NCI-H187 treated with DMSO at 0.1 percent for 48 hours (cell line): ENCODE measurements around the gene EDAR.

ENCODE experiments used
- DNase-seq: peaks from one replicate; lab custom pipeline; 2025; lab: John Stamatoyannopoulos, UW

EDAR gene

DNA sequence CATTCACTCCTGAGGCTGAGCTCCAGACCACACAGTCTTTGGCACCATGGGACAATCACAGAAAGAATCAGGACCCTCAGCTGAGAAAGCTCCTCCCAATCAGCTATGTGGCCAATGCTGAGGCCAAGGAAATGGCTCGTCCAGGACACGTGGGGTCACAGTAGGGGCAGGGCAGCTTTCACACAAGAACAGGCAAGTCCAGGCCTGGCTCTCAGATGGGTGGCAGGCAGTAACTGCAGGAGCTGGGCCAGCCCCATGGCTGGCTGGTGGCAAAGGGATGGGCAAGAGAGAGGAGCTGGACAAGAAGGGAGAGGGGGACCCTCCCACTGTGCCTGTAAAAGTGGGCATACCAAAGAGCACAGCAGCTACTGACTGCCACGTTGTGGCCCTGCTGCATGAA, 12.2 kb upstream of the EDAR start:
- no peak for DNase-seq

DNA sequence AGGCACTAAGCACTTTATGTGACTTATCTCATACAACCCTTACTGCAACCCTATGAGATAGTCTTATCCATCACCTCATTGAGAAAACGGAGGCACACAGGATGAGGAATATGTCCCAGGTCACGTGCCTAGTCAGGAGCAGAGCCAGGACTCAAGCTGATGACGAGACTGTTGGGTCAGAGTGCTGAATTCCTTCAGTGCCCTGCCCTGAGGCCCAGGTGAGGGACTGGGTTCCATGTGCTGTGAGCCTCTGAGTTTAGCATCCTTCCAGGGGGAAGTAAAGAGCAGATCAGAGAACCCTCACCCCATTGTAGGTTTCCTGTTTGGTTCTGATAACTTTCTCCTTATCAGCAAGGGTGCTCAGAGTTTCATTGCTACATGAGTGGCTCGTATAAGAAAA, 11.7 kb upstream of the EDAR start:
- DNase-seq = no peak

DNA sequence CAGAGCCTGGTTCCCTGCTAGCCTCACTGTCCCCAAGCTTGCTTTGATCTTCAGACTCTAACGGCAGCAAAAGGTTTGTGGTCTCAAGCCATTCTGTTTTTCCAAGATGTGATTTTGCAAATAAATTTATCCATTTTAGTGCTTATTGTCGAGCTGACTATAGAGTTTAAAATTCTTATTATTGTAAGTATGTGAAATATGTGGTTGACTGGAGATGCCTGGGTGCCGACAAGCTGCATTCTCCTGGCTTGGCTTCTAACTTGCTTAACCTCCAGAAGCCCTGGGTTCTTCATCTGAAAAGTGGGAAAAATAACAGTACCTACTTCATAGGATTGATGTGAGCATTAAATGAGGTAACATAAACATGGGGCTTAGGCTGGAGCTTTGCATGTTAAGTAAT, 9.9 kb upstream of the EDAR start:
- DNase-seq = no peak

DNA sequence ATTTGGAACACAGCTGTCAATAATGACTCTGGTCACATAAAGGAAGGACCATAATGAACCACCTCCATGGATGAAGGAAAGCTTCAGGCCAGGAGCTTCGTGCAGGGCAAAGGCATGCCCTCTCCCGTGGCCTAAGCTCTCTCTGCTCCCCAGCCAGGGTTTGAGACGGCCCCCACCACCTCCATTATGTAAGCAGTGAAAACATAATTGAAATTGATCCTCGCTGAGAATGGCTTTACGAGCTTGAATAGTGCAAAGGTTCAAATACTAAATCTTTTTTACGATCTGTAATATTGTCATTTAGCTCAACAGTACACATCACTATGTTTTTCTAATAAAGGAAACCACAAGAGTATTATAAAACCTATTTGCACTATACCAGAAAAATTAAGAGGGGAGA, 5.2 kb upstream of the EDAR start:
- DNase-seq = no peak

DNA sequence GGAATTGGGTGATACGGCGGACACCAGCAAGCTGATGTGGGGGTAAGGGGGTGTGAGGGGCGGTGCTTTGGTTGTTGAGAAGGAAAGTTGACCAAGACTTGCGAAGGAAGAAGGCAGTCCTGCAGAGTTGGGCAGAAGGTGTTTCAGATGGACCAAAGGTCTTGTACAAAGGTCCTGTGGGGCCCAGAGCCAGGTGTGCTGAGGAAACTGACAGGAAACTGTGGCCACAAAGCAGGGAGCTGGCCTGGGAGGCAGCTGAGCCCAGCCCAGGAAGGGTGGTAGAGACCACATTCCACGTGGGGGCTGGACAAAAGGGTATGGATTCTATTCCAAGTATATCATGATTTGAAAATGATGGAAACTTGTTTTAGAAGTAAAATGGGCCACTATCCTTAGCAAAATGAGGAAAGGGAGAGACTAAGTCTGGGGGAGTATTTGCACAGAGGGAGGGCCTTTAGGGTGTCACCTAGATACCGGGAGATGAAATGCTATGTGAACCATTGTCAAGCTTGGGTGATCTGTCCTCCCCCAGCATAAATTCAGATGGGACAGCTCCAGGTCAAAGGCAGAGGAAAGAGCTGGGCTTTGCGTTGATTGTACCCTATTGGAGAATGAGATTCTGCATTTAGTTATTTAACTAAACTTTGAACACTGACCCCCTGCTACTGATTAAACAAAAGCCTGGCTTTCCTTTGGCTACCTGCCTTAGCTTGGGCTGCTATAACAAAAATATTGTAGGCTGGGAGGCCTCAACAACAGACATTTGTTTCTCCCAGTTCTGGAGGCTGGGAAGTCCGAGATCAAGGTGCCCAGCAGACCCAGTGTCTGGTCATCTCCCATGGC, 4.3 kb upstream of the EDAR start:
- DNase-seq = no peak

DNA sequence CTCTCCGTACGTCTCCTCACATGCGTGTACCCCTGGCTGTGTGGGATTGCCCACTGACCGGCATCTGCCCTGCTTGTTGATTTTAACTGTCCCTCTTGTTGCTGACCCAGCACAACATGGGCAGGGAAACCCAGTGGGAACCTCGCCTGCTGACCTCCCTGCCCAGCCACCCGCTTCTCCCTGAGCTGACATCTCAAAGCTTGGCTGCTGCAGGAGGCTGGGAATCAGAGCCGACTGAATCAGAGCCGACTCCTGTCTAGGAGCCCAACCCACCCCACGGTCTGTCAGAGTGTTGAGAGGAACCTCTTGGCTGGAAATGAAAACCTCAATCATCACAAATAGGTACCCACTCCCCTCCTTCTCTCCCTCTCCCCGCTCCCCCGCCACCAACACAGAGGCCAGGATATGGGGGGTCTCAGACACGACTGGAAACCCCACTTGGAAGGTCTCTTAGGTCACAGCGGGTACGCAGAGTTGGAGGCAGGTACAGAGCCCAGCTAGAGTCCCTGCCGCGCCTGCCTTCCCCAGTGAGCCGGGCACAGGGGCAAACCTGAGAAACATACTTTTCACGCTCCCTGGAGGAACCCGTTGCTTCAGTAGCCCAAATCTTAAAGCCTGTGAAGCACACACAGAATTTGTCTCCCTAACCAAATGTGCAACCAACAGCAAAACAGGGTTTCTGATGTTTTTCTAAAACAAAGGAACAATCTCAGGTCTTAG, 784 bp downstream of the EDAR start:
- no peak for DNase-seq

DNA sequence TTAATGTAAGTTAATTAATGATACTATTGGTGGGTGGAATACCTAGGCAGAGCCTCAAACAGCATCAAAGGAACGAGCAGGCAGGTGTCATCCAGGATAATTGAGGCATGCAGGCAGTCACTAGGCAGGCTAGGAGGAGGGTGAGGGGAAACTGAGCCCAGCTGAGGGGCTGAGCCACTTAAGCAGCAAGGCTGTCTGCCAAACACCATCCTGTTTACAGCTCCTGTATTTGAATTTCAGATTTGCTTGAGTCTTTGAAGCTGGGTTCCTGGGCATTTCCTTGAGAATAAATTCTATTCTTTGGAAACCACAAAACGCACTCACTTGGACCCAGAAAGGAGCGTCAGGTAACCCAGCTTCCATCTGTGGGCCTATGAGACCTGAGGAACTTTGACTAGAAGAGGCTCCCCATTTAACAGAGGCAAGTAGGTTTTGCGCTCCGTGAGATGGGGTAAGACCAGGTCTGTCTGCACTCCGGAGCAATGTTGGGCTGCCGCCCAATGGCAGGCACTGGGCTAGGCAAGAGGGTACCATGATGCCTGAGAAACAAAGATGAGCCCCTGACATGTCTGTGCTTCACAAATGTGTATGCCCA, 2.0 kb downstream of the EDAR start:
- DNase-seq = no peak

DNA sequence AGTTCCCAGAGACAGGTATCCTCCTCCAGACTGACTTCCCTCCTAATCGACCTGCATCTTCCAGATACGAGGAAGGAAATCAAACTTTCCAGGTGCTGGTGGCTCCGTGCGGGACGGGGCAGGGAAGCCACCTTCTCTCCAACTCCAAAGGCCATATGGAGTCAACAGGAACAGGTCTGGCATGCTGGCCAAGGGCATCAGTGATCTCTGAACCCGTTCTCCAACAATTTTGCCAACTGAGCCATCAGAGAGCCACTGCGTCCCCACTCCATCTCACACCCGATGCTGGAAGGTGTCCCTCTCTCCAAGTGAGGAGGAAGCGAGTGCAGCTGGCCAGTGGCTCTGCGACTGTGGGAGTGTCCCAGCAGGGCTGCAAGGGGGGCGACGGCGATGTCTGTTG, 5.4 kb downstream of the EDAR start:
- no peak for DNase-seq

DNA sequence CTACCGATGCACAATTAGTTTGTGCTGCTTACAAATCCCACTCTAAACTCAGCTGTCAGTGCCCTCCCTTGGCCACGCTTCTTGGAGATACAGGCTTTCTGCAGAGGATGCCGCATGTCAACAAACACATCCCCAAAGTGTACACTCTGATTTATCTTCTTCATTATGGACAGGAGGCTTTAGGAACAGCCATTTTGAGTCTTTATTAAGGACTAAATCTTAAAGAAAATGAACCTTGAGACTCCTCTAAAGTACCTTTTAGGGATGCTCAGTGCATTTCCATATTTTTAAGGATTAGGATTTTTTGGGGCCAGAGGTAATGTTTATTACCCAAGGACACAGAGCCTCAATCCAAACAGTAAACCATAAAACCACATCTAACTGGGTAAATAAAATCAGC, 6.0 kb downstream of the EDAR start:
- DNase-seq = no peak

DNA sequence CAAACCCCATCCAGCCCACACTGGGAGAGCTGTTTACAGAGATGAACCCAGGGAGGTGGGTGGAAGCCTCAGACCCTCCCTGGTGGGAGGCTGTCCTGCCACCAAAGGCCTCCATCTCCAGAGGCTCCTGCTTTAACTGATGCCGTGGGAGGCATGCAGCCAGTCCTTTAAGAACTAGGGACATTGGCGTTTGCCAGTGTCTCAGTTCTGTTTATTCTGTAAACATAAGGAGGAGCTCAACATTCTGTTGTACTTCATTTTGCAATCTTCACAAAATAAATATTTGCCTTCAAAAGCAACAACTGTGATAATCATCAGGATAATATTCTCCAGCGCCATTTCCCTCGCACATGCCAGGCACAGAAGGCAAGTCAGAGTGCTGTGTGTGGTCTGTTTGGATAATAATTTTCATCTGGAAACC, 6.8 kb downstream of the EDAR start:
- no peak for DNase-seq

DNA sequence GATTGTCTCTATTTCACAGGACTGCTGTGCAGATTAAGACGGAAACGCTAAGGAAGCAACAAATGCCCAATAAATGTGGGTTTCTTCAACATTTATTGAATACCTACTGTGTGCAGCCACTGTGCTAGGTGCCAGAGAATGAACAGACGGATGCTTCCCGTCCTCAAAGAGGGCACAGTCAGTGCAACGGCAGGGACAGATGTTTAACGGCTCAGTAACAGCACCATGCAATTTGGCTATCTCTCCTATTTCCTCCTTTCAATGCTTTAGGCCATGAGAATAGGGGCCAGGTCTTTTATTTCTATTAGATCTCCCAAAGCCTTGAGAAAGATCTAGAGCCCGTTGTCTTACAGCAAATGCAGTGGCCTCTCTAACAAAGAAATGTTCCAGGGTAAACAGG, 7.2 kb downstream of the EDAR start:
- no peak for DNase-seq

DNA sequence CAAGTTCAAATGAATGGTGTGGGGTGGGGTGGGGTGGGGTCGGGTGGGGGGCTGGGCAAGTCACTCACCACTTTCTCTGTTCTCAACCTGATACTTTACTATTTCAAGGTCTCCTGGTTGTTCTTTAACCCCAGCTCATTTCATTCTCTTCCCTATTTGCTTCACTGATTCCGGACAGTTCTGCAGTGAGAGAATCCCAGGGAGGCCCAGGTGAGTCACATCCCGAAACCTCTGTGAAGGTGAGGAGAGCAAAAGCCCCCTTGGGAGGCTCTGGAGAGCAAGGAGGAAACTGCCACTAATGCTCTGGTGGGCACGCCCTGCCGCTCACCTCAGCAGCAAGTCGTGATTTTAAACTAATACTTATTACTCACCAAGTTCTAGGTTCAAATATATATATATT, 8.9 kb downstream of the EDAR start:
- no peak for DNase-seq

DNA sequence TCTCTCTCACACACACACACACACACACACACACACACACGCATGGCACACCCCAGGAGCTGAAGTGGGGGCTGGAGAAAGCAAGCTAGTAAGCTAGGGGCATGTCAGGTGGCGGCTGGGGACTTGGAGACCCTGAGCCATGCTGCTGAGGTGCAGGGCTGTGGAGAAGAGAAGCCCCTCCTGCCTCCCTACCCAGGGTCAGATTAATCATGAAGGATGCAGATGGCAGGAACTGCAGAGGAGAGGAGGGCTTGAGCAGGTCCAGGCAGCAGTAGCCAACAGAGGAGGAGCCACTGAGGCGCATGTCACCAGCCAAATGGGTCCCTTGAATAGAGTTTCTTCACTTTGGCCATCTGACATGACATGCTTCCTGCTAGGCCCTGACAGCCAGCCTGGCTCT, 9.6 kb downstream of the EDAR start:
- no peak for DNase-seq

DNA sequence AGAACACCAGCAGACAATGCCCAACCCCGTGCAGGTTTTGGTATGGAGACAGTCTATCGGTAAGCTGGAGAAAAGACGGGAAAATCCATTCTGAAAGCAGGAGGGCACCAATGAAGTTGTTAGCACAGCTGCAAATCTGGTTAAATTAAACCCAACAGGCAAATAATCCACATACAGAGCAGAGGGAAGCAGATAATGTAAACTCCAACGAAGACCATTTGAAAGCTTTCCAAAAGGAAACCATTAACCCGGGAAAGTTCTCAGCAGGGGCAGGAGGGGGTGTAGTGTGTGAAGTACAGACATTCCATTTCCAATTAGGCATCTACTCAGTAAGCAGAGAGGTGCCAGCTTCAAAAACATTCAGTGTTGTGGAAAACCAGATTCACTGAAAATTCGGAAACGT, 10.3 kb downstream of the EDAR start:
- no peak for DNase-seq

DNA sequence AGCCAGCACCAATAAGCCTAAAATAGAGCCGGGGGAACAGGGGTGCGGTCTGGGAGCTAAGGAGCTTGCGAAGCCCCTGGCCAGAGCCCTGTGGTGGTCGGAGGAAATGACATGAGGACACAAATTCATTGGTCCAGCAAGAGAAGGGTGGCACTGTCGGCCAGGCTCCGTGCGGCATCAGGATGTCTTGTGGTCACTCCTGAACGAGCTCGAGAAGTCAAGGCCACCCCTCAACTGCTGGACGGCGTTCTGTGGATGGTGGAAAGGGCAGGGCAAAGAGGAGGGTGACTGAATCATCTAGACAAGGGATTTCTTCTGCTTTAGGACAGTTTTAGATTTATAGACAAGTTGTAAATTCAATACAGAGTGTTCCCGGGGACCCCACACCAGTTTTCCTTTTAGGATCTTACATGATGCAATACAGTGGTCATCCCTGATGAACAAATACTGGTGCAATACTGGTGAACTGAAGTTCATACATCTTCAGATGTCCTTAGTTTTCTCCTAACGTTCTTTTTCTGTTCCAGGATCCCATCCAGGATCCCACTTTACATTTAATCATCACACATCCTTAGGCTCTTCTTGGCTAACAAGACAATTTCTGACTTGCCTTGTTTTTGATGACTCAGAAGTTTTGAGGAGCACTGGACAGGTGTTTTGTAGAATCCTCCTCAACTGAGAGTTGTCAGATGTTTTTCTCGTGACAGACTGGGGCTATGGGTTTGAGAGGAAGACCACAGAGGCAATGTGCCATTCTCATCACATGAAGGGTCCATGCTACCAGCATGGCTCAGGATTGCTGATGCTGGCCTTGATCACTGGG, 13.2 kb downstream of the EDAR start:
- DNase-seq = no peak

DNA sequence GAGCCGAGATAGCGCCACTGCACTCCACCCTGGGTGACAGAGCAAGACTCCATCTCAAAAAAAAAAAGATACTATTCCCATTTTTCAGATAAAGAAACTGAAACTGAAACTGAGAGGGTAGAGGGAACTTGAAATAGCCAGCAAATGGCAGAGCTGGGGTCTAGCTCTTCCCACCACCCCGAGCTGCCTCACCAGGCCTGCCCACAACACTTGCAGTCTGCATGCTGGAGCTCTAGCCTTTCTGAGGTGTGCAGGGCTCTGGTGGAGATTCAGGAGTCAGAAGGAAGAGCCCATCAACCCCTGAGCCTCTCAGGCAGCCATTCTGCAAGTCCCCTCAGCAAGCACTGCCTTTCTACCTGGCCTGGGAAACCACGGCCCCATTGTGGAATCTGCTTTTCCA, 14.3 kb downstream of the EDAR start:
- no peak for DNase-seq

DNA sequence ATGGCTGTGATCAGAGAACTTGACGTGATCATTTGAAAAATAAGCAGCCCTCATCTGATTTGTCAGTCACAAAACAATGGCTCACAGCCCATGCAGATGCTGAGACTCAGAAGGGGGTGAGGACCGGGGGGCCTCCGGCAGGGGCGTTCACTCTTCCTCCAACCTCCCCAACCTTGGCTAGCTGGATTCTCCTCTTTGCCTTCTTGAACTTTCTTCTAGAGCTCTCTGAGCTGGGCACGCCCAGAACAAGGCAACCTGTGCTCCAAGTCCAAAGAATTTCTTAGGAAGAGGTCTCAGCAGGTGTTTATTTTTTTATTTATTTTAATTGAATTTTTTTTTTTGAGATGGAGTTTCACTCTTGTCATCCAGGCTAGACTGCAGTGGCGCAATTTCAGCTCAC, 16.4 kb downstream of the EDAR start:
- no peak for DNase-seq

DNA sequence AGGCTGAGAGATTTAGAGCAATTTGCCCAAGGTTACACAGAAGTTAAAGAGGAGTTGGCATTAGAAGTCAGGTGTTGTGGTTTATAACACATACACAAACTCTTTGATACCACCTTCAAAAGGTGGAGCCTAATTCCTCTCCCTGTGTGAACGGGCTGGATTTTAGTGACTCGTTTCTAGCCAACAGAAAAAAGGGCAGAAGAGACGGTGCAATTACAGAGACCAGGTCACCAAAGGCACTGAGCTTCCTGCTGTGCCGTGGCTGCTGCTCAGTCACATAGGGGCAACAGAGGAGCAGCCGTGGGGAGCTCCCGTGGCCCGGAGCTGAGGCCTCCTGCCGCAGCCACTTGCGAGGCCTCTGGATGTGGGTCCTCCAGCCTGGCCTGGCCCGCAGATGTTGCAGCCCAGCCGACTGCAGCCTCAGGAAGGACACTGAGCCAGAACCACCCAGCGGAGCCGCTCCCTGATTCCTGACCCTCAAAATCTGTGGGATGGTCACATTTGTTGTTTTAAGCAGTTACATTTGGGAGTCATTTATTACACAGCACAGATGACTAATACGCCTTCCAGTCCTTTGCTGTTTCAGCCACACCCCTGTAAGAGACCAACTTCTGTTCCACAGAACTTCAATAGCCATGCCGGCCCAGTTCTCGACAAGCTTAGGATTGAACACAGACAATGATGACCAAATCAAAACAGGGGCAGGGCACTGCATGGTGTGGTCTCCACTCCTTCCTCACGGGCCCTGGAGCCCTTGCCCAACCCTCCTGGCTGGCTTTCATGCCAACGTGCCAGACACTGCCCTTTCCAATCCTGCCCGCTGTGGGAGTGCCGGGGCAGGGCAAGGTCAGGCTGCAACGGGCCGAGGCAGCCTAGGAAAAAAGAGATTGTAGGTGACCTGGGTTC, 17.1 kb downstream of the EDAR start:
- DNase-seq = no peak

DNA sequence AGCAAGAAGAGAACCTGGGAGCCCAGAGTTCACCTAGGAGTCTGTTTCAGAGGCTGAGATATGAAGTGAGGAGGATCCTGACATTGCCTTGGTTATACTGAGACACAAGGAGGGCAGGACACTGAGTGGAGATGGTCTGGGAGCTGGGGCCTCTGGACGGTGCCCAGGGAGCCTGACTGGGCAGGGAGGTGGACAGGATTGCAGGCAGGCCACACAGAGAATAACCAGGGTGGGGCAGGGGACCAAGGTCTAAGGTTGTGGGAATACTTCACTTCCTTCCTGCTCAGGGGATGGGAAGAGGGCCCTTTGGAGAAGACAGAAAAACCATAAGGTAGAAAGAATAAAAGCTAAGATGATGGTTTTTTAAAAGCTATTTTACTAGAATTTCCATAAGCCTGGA, 18.7 kb downstream of the EDAR start:
- no peak for DNase-seq

DNA sequence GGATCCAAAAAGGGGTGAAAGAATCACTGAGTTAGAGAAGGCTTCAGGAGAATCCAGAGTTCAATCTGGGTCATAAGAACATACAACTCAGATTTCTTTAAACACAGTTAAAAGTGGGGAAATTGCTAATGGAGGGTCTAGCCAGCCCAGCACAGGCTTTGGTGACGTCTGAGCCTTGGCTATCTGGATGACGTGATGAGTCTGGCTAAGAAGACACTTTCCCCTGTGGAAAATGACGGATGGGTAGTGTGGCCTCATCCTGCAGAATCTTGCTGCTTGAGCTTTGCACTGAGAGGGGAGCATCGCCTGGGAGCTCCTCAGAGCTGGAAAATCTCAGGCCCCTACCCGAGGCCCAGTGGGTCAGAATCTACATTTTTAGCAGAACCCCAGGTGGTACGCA, 19.2 kb downstream of the EDAR start:
- no peak for DNase-seq

DNA sequence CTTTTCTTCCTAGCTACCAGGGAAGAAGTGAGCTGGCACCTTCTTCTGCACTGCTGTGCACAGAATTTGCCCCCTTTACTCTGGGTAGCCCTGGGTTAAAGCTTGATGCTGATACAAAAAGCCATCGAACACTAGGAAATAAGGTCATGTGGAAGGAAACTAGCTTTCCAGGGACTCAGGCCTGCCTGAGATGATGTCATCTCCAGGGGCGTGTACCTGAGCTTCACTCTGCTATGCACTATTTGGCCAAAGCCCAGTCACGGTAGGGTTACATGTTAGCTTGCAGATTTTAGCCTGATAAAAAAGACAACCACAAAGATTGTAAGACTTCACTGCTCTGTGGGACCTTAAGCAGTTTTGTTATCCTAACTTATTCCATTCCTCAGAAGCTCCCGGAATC, 20.4 kb downstream of the EDAR start:
- DNase-seq = no peak
